Hepatocyte (in vitro differentiated cells): ENCODE data around the gene RASGRP2. TPM values are rescaled to one million over a fixed set of nuclear protein-coding genes. Genes with fewer than 3 reads are reported as not detected.

Source experiments
- DNase-seq: peaks from one replicate; pipeline ENCODE4 v3.0.0-alpha.2; 2016; ENCODE audit warnings: low spot score
- H2AFZ ChIP-seq: fragments of 200-600 bp; sonication (generic); 2 replicates; pipeline ENCODE4 v1.6.0; 2016; ENCODE audit warnings: antibody characterized with exemption, mild to moderate bottlenecking
- H3K27ac ChIP-seq: fragments of 200-600 bp; sonication (generic); 2 replicates; pipeline ENCODE4 v1.5.1; 2016; ENCODE audit warnings: mild to moderate bottlenecking
- H3K27me3 ChIP-seq: fragments of 200-600 bp; sonication (generic); 2 replicates; pipeline ENCODE4 v1.6.1; 2016
- H3K36me3 ChIP-seq: fragments of 200-600 bp; sonication (generic); replicated peaks from 2 replicates; pipeline ENCODE4 v1.5.1; 2016; ENCODE audit warnings: low read depth; ENCODE audit not compliant: insufficient read depth
- H3K4me1 ChIP-seq: fragments of 200-600 bp; sonication (generic); 2 replicates; pipeline ENCODE4 v1.5.1; 2016; ENCODE audit warnings: mild to moderate bottlenecking, moderate library complexity; ENCODE audit not compliant: insufficient read depth
- H3K4me2 ChIP-seq: fragments of 200-600 bp; sonication (generic); 2 replicates; pipeline ENCODE4 v1.6.0; 2016
- H3K4me3 ChIP-seq: fragments of 200-600 bp; sonication (generic); 2 replicates; pipeline ENCODE4 v1.5.1; 2016; ENCODE audit warnings: mild to moderate bottlenecking
- H3K79me2 ChIP-seq: fragments of 200-600 bp; sonication (generic); 2 replicates; pipeline ENCODE4 v1.6.0; 2017; ENCODE audit warnings: mild to moderate bottlenecking
- H3K9me2 ChIP-seq: fragments of 200-600 bp; sonication (generic); replicated peaks from 2 replicates; pipeline ENCODE4 v1.6.0; 2017; ENCODE audit warnings: mild to moderate bottlenecking; ENCODE audit not compliant: insufficient read depth
- H3K9me3 ChIP-seq: fragments of 200-600 bp; sonication (generic); 2 replicates; pipeline ENCODE4 v1.5.1; 2016; ENCODE audit warnings: low read depth, mild to moderate bottlenecking
- H4K20me1 ChIP-seq: fragments of 200-600 bp; sonication (generic); 2 replicates; pipeline ENCODE4 v1.6.0; 2016; ENCODE audit warnings: mild to moderate bottlenecking; ENCODE audit not compliant: insufficient read depth, poor library complexity, severe bottlenecking
- EZH2 ChIP-seq: fragments of 200-600 bp; sonication (generic); IDR thresholded peaks from 2 replicates; pipeline ENCODE4 v1.6.1; 2016; ENCODE audit warnings: antibody characterized with exemption, mild to moderate bottlenecking, borderline replicate concordance
- EZH2phosphoT487 ChIP-seq: fragments of 200-600 bp; sonication (generic); IDR thresholded peaks from one replicate; pipeline ENCODE4 v1.6.1; 2018; ENCODE audit warnings: antibody characterized with exemption, mild to moderate bottlenecking, low read depth, moderate library complexity; ENCODE audit not compliant: unreplicated experiment, severe bottlenecking
- WGBS: methylation state at CpG from one replicate; pipeline ENCODE4 v1.1.6; 2016; ENCODE audit warnings: low lambda C conversion rate; ENCODE audit errors: missing lambda C conversion rate; 5-methylcytosine and 5-hydroxymethylcytosine counted together
- polyA plus RNA-seq: library from polyadenylated mRNA; unstranded; fragments of >200 nt; fragmentation: Nextera tagmentation; extraction: Ambion mirVana; gene quantifications from 2 replicates; pipeline ENCODE4 v1.2.1, GENCODE V29; 2016
- total RNA-seq: library from RNA; depleted of rRNA; stranded (reverse); fragments of >200 nt; gene quantifications from 2 replicates; pipeline ENCODE4 v1.2.3, GENCODE V29; 2014
- TF ChIP-seq, protein P1 (sequence below): fragments of 200-600 bp; sonication (generic); IDR thresholded peaks from 2 replicates; pipeline ENCODE4 v1.5.1; 2016; ENCODE audit warnings: antibody characterized with exemption, mild to moderate bottlenecking; ENCODE audit not compliant: poor library complexity

The RASGRP2 gene
- total and polyA plus RNA-seq, 2 experiments from 2014 or later = 0.10 to 3.2 TPM

DNA sequence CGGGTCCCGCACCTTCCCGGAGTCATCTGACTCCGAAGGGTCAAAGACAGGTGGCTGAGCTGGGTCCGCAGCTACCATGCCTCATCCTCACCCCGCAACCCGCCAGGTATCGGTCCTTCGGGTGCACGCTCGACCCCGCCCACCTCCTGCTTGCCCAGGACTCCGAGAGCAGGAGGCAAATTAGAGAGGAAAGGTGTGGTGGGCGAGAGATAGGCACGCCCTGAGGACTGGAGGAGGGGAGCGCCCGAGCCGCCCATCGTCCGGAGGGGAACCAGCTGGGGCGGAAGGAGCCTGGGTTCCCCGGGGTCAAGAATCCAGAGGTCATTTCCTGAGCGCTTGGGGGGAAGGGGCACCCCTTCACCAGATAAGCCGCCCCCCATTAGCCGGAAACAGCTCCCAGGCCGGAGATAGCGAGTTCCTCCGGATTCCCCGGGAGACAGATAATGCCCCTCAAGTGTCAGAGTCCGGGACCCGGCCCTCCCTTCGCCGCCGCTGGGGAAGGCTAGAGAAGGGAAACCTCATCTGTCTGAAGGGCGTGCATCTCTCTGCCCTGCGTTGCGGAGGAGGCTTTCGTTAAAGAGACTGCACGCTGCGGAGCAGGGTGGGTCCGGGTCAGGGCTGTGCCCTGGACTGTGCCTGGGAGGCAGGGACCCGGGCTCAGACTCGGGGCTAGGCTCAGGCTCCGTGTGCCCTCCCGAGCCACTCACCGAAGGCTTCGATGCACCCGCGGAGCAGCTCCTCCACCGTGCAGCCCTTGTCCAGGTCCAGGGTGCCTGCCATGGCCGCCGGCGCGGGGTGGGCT, 1.7 kb downstream of the RASGRP2 start:
- Histone ChIP-seq H3K27ac (no peak overlapping the region), H3K9me3 (no peaks in the 10 kb centered on the region), H3K79me2 (no peaks in the 10 kb centered on the region), H3K36me3 (no peaks in the 10 kb centered on the region), H3K4me2 (peak overlapping the region; percentile 90), H3K4me1 (peaks cover 34% of the 10 kb centered on the region), H2AFZ (peak overlapping the region; percentile 49), H3K27me3 (peaks cover 61% of the 10 kb centered on the region), H3K4me3 (peak overlapping the region; percentile 33), H4K20me1 (no peaks in the 10 kb centered on the region), H3K9me2 (no peaks in the 10 kb centered on the region)
- no peak for TF ChIP-seq EZH2phosphoT487
- TF ChIP-seq EZH2 = no peak
- TF ChIP-seq, protein P1, sequence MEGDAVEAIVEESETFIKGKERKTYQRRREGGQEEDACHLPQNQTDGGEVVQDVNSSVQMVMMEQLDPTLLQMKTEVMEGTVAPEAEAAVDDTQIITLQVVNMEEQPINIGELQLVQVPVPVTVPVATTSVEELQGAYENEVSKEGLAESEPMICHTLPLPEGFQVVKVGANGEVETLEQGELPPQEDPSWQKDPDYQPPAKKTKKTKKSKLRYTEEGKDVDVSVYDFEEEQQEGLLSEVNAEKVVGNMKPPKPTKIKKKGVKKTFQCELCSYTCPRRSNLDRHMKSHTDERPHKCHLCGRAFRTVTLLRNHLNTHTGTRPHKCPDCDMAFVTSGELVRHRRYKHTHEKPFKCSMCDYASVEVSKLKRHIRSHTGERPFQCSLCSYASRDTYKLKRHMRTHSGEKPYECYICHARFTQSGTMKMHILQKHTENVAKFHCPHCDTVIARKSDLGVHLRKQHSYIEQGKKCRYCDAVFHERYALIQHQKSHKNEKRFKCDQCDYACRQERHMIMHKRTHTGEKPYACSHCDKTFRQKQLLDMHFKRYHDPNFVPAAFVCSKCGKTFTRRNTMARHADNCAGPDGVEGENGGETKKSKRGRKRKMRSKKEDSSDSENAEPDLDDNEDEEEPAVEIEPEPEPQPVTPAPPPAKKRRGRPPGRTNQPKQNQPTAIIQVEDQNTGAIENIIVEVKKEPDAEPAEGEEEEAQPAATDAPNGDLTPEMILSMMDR = no peak
- peak; percentile 36 for DNase-seq
- 8% methylated on average over 54 of the region's 54 CpGs for WGBS

DNA sequence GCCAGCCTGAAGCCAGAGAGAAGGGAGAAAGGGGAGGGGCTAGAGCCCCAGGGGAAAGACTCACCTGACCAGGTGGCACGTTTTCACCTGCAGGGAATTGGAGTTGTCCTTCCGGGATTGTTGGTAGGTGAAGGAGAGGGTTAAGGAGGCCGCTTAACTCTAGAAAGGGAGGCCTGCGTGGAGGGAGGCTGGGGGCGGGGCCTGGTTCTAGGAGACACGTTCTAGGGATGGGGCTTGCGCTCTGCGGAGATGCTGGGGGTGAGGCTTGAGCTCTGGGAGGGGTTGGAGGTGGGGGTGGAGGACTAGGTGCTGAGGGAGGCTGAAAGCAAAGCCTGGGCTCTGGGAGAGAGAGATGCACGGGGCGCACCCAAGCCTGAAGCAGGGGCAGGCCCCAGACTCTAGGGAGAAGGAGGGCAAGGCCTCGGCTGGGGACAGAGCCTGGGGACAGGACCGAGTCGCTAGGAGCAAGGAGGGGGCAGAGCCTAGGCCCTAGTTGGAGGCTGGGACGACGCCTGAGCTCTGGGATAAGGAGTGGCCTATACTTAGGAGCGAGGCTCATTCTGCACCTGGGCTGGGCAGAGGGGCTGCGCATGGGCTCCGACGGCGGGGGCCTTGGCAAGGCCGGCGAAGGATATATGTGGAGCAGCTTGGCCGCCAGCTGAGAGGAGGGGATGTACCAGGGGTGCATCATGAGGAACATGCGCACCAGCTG, 2.4 kb downstream of the RASGRP2 start:
- Histone ChIP-seq H2AFZ (no peak overlapping the region), H3K36me3 (no peaks in the 10 kb centered on the region), H3K9me3 (no peaks in the 10 kb centered on the region), H3K4me3 (no peak overlapping the region), H3K27me3 (peaks cover 61% of the 10 kb centered on the region), H3K79me2 (no peaks in the 10 kb centered on the region), H3K9me2 (no peaks in the 10 kb centered on the region), H3K4me2 (peak overlapping the region; percentile 90), H3K4me1 (peaks cover 34% of the 10 kb centered on the region), H3K27ac (no peak overlapping the region), H4K20me1 (no peaks in the 10 kb centered on the region)
- no peak for DNase-seq
- 30% methylated on average over 18 of the region's 24 CpGs for WGBS
- TF ChIP-seq EZH2 (no peak), EZH2phosphoT487 (no peak)
- TF ChIP-seq, protein P1 = no peak

DNA sequence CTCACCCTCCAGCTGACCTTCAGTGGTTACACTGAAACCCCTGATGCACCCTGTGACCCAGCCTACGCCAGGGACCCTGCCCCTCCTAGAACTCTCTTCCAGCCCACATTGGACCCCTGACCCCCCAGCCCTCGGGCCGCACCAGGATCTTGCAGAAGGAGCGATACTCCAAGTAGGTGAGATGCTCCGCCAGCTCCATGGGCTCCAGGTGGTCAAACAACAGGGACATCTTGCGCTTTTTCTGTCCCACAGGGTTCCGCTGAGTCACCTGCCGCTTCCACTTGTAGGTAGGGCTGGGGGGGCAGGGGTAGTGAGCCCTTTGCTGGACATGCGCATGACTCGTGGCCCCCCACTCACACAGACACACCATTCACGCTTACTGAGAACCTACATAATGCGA, 4.1 kb downstream of the RASGRP2 start:
- WGBS = 93% methylated on average over 12 of the region's 12 CpGs
- H3K36me3 ChIP-seq = no peaks in the 10 kb centered on the region

More for the DNA sequence above, 4.1 kb downstream of the RASGRP2 start:
- TF ChIP-seq, protein P1 = no peak
- TF ChIP-seq EZH2 (no peak), EZH2phosphoT487 (no peak)
- no peak overlapping the region for H3K4me2 ChIP-seq
- H3K4me3 ChIP-seq = no peak overlapping the region
- H3K9me3 ChIP-seq = no peaks in the 10 kb centered on the region
- peaks cover 45% of the 10 kb centered on the region for H3K27me3 ChIP-seq
- no peaks in the 10 kb centered on the region for H3K79me2 ChIP-seq
- no peak overlapping the region for H3K27ac ChIP-seq
- no peak for DNase-seq
- peaks cover 24% of the 10 kb centered on the region for H3K4me1 ChIP-seq
- H3K9me2 ChIP-seq = no peaks in the 10 kb centered on the region
- H4K20me1 ChIP-seq = no peaks in the 10 kb centered on the region
- no peak overlapping the region for H2AFZ ChIP-seq
